Gastrocnemius medialis (tissue), 4 donors: Measurements from ENCODE around the gene TF. TPM values are rescaled to one million over a fixed set of nuclear protein-coding genes. Genes with fewer than 3 reads are reported as not detected.

Source experiments
- ATAC-seq, 2 donors: fragments of 150-250 bp; one replicate each; pipeline ENCODE4 v1.9.1; 2016
- DNase-seq, 2 donors: peaks; one replicate each; pipeline ENCODE4 v3.0.0-alpha.2; 2019
- H3K27ac ChIP-seq, 4 donors: fragments of 200-600 bp; sonication (generic); 1 replicate in 1 of 4; 2 replicates in 3 of 4; pipeline ENCODE4 v1.5.1; 2016 to 2018; ENCODE audit warnings: mild to moderate bottlenecking in 2 of 4, moderate library complexity in 1 of 4
- H3K27me3 ChIP-seq, 3 donors: fragments of 200-600 bp; sonication (generic) in 2 of 3; 1 replicate in 1 of 3; 2 replicates in 2 of 3; pipeline versions ENCODE4 v1.5.1 to v1.6.0; 2016 to 2019; ENCODE audit warnings: mild to moderate bottlenecking in 1 of 3, moderate library complexity in 1 of 3
- H3K36me3 ChIP-seq, 2 donors: fragments of 200-600 bp; sonication (generic) in 1 of 2; one replicate each; pipeline ENCODE4 v1.5.1; 2017 to 2018
- H3K4me1 ChIP-seq, 2 donors: fragments of 200-600 bp; sonication (generic) in 1 of 2; one replicate each; pipeline ENCODE4 v1.5.1; 2016 to 2017; ENCODE audit warnings: mild to moderate bottlenecking in 2 of 2
- H3K4me3 ChIP-seq, 4 donors: fragments of 200-600 bp; sonication (generic) in 3 of 4; 1 replicate in 1 of 4; 2 replicates in 3 of 4; pipeline ENCODE4 v1.5.1; 2016 to 2019; ENCODE audit warnings: mild to moderate bottlenecking in 2 of 4
- H3K9me3 ChIP-seq, 3 donors: fragments of 200-600 bp; sonication (generic) in 2 of 3; 1 replicate in 1 of 3; 2 replicates in 2 of 3; pipeline ENCODE4 v1.5.1; 2016 to 2019
- CTCF ChIP-seq, 5 experiments: fragments of 450-650 bp in 3 of 5; fragments of 200-600 bp in 2 of 5; sonication (generic) in 2 of 5; IDR thresholded peaks in 4 of 5; conservative IDR thresholded peaks in 1 of 5; 1 replicate in 4 of 5; 2 replicates in 1 of 5; pipeline ENCODE4 v1.5.1; 2016 to 2019; ENCODE audit warnings: antibody characterized with exemption in 5 of 5, mild to moderate bottlenecking in 3 of 5, moderate library complexity in 3 of 5
- POLR2A ChIP-seq, 2 donors: fragments of 450-650 bp; IDR thresholded peaks; one replicate each; pipeline ENCODE4 v1.6.1; 2017; ENCODE audit warnings: antibody characterized with exemption in 2 of 2, mild to moderate bottlenecking in 2 of 2, moderate library complexity in 2 of 2
- in situ Hi-C, 4 donors: fragments of 200-750 bp; cut with MboI; loops; one replicate each; pipeline versions ENCODE4 v1.15.0 to v1.8.0; 2017; ENCODE audit warnings: low sequenced_read_pairs in 4 of 4
- intact Hi-C: fragments of 100-400 bp; cut with DNase I; formaldehyde crosslinking; loops from one replicate; pipeline ENCODE4 v1.15.1; 2023; ENCODE audit warnings: low total_unique reads
- total RNA-seq, 4 donors: library from RNA; depleted of rRNA; stranded (reverse); fragments of >200 nt; gene quantifications; one replicate each; pipeline versions ENCODE4 v1.1.0 to v1.2.3, GENCODE V29; 2016

Gene TF
- total RNA-seq, 4 donors from 2014 or later = 2.8 to 11.5 (median 4.3) TPM; not detected in 1

GRCh38 chr3:133742351-133743091, 3.7 kb upstream of the TF start:
- ATAC-seq = no peak
- peaks cover 6 to 15% (median 7%) of the 10 kb centered on the region in 3 donors for H3K27me3 ChIP-seq
- no peak overlapping the region for H3K27ac ChIP-seq
- H3K9me3 ChIP-seq = no peaks in the 10 kb centered on the region
- intact Hi-C loops = no loop called here
- no peak for DNase-seq
- H3K36me3 ChIP-seq = no peaks in the 10 kb centered on the region
- in situ Hi-C loops = no loop called here
- no peaks in the 10 kb centered on the region for H3K4me1 ChIP-seq
- TF ChIP-seq CTCF (IDR thresholded peaks at IDR 0.05 in 4 of 5, conservative IDR thresholded peaks at IDR 0.05 in 1 of 5) (no peak), POLR2A (IDR thresholded peaks at IDR 0.05) (no peak)
- no peak overlapping the region for H3K4me3 ChIP-seq

- Histone ChIP-seq H3K27me3 (peaks cover 6 to 15% (median 7%) of the 10 kb centered on the region in 3 donors), H3K9me3 (no peaks in the 10 kb centered on the region), H3K36me3 (no peaks in the 10 kb centered on the region), H3K4me1 (no peaks in the 10 kb centered on the region), H3K27ac (no peak overlapping the region), H3K4me3 (no peak overlapping the region)
- DNase-seq = no peak
- in situ Hi-C loops = no loop called here
- ATAC-seq = no peak
- no peak for TF ChIP-seq POLR2A (IDR thresholded peaks at IDR 0.05)
- no peak for TF ChIP-seq CTCF (IDR thresholded peaks at IDR 0.05 in 4 of 5, conservative IDR thresholded peaks at IDR 0.05 in 1 of 5)
- intact Hi-C loops = no loop called here
These were observed 2.0 kb upstream of the TF start for GRCh38 chr3:133744241-133744640.

GRCh38 chr3:133745108-133745507, 1.1 kb upstream of the TF start:
- no peaks in the 10 kb centered on the region for H3K4me1 ChIP-seq
- in situ Hi-C loops (no loop called here), intact Hi-C loops (no loop called here)
- H3K27ac ChIP-seq = no peak overlapping the region
- peaks cover 6 to 15% (median 7%) of the 10 kb centered on the region in 3 donors for H3K27me3 ChIP-seq
- no peak for TF ChIP-seq CTCF (IDR thresholded peaks at IDR 0.05 in 4 of 5, conservative IDR thresholded peaks at IDR 0.05 in 1 of 5)
- no peak for TF ChIP-seq POLR2A (IDR thresholded peaks at IDR 0.05)
- H3K9me3 ChIP-seq = no peaks in the 10 kb centered on the region
- H3K4me3 ChIP-seq = no peak overlapping the region
- ATAC-seq (no peak), DNase-seq (no peak)
- no peaks in the 10 kb centered on the region for H3K36me3 ChIP-seq

GRCh38 chr3:133746712-133747066, 496 bp downstream of the TF start:
- intact Hi-C loops = no loop called here
- in situ Hi-C loops = no loop called here

More at GRCh38 chr3:133746712-133747066, 496 bp downstream of the TF start:
- H3K4me1 ChIP-seq = no peaks in the 10 kb centered on the region
- ATAC-seq (no peak), DNase-seq (no peak)
- no peaks in the 10 kb centered on the region for H3K9me3 ChIP-seq
- no peak overlapping the region for H3K4me3 ChIP-seq
- H3K27ac ChIP-seq = no peak overlapping the region
- no peak for TF ChIP-seq POLR2A (IDR thresholded peaks at IDR 0.05)
- no peak for TF ChIP-seq CTCF (IDR thresholded peaks at IDR 0.05 in 4 of 5, conservative IDR thresholded peaks at IDR 0.05 in 1 of 5)
- H3K36me3 ChIP-seq = no peaks in the 10 kb centered on the region
- peaks cover 6 to 15% (median 7%) of the 10 kb centered on the region in 3 donors for H3K27me3 ChIP-seq
